ENCODE measurements around the gene CEP120. TPM values are rescaled to one million over a fixed set of nuclear protein-coding genes. Genes with fewer than 3 reads are reported as not detected.

Gene CEP120
- total and polyA plus RNA-seq, 2 experiments from 2014 or later: 4.9 to 16.3 TPM

- Mint-ChIP-seq H3K27me3 (ENCODE audit: insufficient read depth, low read depth, poor library complexity) (peaks cover 2% of the 10 kb centered on the region), H3K9me3 (no peaks in the 10 kb centered on the region; the same call in 2 of the 3 replicates), H3K4me3 (no peak overlapping the region), H3K27ac (no peak overlapping the region), H3K36me3 (ENCODE audit: low read depth) (no peaks in the 10 kb centered on the region), H3K4me1 (peaks cover 14% of the 10 kb centered on the region)
- Histone ChIP-seq H3K79me2 (replicated peaks; ENCODE audit: insufficient read depth) (no peaks in the 10 kb centered on the region), H4K20me1 (replicated peaks; ENCODE audit: insufficient read depth) (no peaks in the 10 kb centered on the region), H3K4me2 (no peak overlapping the region), H3K4me3 (no peak overlapping the region), H3K27me3 (ENCODE audit: insufficient read depth) (no peaks in the 10 kb centered on the region), H2AFZ (peak overlapping the region; percentile 24; the same call in 1 of the 2 replicates), H3K4me1 (ENCODE audit: insufficient read depth) (no peaks in the 10 kb centered on the region), H3K9me2 (ENCODE audit: insufficient read depth) (no peaks in the 10 kb centered on the region), H3K36me3 (ENCODE audit: insufficient read depth) (no peaks in the 10 kb centered on the region), H3K27ac (ENCODE audit: low read depth) (no peak overlapping the region), H3F3A (replicated peaks; ENCODE audit: low read depth) (no peaks in the 10 kb centered on the region)
- no peak for TF ChIP-seq ZNF331 (CRISPR knock-in tag; IDR thresholded peaks at IDR 0.05; ENCODE audit: low read depth)
- TF ChIP-seq EZH2 (IDR thresholded peaks at IDR 0.05; ENCODE audit: low read depth, unreplicated experiment): no peak
- TF ChIP-seq NANOG (IDR thresholded peaks at IDR 0.05; ENCODE audit: borderline replicate concordance): no peak
- no peak for TF ChIP-seq EZH2phosphoT487 (IDR thresholded peaks at IDR 0.05; ENCODE audit: unreplicated experiment)
- TF ChIP-seq CREB1 (CRISPR knock-in tag; IDR thresholded peaks at IDR 0.05; ENCODE audit: low read depth): no peak
- no peak for TF ChIP-seq ZNF462 (CRISPR knock-in tag; IDR thresholded peaks at IDR 0.05)
- TF ChIP-seq STAT1 (IDR thresholded peaks at IDR 0.05; ENCODE audit: unreplicated experiment): no peak
- TF ChIP-seq CTCF (conservative IDR thresholded peaks at IDR 0.05; ENCODE audit: low read depth in 2 of 2): no peak
- no peak for TF ChIP-seq JUNB (IDR thresholded peaks at IDR 0.05; ENCODE audit: unreplicated experiment)
- TF ChIP-seq ETS1 (IDR thresholded peaks at IDR 0.05): no peak
- no peak for TF ChIP-seq REST (IDR thresholded peaks at IDR 0.05; ENCODE audit: unreplicated experiment)
- TF ChIP-seq ZNF114 (CRISPR knock-in tag; IDR thresholded peaks at IDR 0.05): no peak
- no peak for TF ChIP-seq POLR2AphosphoS5 (IDR thresholded peaks at IDR 0.05; ENCODE audit: low read depth)
- DNase-seq (ENCODE audit: low spot score) (no peak), ATAC-seq (no peak)
Observed at GRCh38 chr5:123428521-123429220, 5.5 kb upstream of the CEP120 start.

Data from GM23338 (cell line).